GDM1 (cell line): ENCODE data around the gene RPS8.
A peak's percentile ranks its signal among the peaks of the same experiment; 100 is the strongest.
"Not testable (repeated sequence)": the region's sequence is repeated elsewhere in the genome, so short reads cannot be mapped to it uniquely, and the experiment has no call there.

Experiments
- DNase-seq: peaks from one replicate; lab custom pipeline; 2025; lab: John Stamatoyannopoulos, UW

The RPS8 gene

GRCh38 chr1:44775078-44775929 is at the start of gene RPS8:
Gene RPS8, plus strand, starts transcription at chr1:44775540. Its CDS starts 57 bp downstream, at chr1:44775597.
- DNase-seq, result peak; percentile 90

- DNase-seq, result peak; percentile 86
Measured at GRCh38 chr1:44730741-44731512, 44.4 kb upstream of the RPS8 start, which contains the start of gene RNU5D-1. Gene RNU5D-1, minus strand, starts transcription at chr1:44731170.

DNA sequence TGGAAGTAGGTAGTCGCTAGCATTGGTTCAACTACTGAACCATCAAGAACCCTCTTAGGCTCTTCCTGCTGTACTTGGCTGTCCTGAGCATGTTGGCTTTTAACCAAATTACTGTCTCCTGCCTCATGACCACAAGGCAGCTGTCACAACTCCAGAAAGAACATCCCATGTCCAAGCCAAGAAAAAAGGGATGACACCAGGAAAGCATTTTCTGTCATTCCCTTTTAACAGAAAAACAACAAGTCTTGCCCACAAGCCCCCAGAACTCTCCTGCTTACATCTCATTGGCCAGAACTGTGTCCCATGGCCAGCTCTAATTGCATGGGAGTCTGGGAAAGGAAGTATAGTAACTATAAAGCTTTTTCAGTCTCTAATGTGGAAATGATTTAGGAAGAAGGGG is 42.0 kb upstream of the RPS8 start:
- no peak for DNase-seq

GRCh38 chr1:44733784-44734183 is 41.6 kb upstream of the RPS8 start:
- DNase-seq, result no peak

DNA sequence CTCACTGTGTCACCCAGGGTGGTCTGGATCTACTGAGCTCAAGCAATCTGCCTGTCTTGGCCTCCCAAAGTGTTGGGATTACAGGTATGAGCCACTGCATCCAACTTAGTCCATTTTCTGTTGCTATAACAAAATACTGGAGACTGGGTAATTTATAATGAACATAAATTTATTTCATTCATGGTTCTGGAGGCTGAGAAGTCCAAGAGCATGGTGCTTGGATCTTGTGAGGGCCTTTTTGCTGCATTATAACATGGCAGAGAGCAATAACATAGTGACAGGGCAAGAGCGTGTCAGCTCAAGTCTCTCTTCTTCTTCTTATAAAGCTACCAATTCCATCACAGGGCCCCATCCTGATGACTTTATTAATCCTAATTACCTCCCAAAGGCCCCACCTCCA is 39.3 kb upstream of the RPS8 start:
- DNase-seq, result no peak

DNA sequence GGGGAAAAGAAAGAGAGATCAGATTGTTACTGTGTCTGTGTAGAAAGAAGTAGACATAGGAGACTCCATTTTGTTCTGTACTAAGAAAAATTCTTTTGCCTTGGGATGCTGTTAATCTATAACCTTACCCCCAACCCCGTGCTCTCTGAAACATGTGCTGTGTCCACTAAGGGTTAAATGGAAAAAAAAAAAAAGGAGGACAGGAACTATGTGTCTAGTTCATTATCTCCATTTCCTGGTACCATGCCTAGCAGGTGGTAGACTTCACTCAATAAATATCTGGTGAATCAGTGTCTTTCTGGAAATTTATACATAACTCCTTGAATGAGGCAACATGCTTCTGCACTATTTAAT is 36.4 kb upstream of the RPS8 start:
- DNase-seq, result not testable (repeated sequence)

GRCh38 chr1:44739307-44740178 is 35.8 kb upstream of the RPS8 start, which contains the start of gene KIF2C:
Gene KIF2C, plus strand, starts transcription at chr1:44739837. Its CDS starts 96 bp downstream, at chr1:44739933.
- peak; percentile 96 for DNase-seq

GRCh38 chr1:44740179-44740617 is 35.1 kb upstream of the RPS8 start:
- DNase-seq, result no peak

DNA sequence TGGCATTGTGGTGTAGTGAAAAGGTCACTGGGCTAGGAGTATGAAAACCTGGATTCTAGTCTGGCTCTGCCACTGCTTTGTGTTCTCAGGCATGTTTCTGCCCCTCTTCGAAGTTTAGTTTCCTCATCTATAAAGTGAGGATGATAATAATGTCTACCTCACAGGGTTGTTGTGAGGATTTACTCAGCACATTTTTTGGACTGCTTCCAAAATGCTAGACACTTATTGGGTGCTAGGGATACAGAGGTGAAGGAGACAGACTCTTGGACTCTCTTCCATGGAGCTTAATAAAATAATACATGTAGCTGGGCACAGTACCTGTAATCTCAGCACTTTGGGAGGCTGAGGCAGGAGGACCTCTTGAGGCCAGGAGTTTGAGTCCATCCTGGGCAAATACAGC is 32.1 kb upstream of the RPS8 start:
- DNase-seq, result no peak

DNA sequence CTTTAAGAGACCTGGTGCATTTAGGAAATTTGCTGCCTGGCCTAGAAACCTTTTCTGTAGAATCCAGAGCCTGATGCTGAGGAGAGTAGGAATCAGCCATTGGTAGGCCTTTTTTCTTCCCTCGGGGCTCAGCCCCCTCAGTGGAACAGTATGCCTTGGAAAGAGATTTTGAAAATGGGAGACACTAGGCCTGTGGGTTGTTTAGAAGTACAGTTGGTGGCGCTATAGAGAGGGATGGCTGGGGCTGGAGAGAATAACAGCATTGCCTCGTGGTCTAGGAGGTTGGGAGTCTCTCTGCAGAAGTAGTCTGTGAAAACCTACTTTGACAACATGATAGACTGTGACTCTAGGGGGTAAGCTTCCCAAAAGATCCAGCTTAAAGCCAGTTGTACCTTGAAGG is 27.5 kb upstream of the RPS8 start:
- DNase-seq, result no peak

- DNase-seq, result no peak
Measured at GRCh38 chr1:44757420-44757819, 17.9 kb upstream of the RPS8 start.

DNA sequence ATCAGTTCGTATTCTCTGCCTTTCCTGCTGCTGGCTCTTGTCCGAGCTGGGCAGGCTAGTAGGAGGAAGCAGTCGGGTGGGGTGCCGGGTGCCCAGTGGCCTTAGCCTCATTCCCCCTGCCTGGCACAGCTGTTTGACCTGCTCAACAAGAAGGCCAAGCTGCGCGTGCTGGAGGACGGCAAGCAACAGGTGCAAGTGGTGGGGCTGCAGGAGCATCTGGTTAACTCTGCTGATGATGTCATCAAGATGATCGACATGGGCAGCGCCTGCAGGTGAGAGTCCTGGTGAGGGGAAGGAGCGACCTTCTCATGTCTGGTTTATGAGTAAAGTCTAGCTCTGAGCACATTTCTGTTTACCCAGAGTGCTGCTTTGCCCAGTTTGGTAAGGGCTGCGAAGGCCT is 16.3 kb upstream of the RPS8 start:
- DNase-seq, result no peak

GRCh38 chr1:44760876-44761275 is 14.5 kb upstream of the RPS8 start:
- DNase-seq, result no peak

- not testable (repeated sequence) for DNase-seq
Measured at GRCh38 chr1:44766421-44766820, 8.9 kb upstream of the RPS8 start.

GRCh38 chr1:44775930-44776729 is 790 bp downstream of the RPS8 start:
- no peak for DNase-seq

GRCh38 chr1:44776730-44777068 is 1.4 kb downstream of the RPS8 start:
- DNase-seq, result no peak

DNA sequence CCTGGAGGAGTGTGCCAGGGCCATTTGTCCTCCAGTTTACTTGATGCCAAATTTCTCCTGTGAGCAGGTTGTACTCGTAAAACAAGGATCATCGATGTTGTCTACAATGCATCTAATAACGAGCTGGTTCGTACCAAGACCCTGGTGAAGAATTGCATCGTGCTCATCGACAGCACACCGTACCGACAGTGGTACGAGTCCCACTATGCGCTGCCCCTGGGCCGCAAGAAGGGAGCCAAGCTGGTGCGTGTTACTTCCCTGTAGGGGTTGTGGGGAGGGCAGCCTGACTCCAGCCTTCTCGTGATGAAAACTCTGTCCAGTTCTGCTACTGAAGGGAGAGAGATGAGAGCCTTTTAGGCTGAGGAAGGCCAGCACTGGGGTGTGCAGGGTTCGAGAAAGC is 2.2 kb downstream of the RPS8 start:
- no peak for DNase-seq

DNA sequence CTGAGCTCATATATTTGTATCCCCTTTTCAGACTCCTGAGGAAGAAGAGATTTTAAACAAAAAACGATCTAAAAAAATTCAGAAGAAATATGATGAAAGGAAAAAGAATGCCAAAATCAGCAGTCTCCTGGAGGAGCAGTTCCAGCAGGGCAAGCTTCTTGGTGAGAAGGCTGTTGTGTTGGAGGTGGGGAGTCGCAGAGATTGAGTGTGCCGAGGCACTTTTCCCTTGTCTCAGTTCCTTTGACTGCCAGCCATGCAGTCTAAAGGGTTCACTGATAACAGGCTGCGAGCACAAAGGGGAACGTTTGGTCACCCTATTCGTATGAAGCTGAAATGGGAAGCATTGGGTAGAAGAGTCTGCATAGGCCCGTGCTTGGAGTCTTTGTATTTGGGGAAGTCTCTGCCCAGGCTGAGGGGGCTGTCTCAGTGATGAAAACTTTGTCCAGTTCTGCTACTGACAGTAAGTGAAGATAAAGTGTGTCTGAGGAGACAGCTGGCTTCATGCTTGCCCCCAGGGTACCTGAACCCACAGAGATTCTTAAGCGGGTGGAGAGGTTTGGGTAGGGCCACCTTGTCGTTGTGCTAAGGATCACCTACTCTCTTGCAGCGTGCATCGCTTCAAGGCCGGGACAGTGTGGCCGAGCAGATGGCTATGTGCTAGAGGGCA is 2.8 kb downstream of the RPS8 start:
- DNase-seq, result no peak

DNA sequence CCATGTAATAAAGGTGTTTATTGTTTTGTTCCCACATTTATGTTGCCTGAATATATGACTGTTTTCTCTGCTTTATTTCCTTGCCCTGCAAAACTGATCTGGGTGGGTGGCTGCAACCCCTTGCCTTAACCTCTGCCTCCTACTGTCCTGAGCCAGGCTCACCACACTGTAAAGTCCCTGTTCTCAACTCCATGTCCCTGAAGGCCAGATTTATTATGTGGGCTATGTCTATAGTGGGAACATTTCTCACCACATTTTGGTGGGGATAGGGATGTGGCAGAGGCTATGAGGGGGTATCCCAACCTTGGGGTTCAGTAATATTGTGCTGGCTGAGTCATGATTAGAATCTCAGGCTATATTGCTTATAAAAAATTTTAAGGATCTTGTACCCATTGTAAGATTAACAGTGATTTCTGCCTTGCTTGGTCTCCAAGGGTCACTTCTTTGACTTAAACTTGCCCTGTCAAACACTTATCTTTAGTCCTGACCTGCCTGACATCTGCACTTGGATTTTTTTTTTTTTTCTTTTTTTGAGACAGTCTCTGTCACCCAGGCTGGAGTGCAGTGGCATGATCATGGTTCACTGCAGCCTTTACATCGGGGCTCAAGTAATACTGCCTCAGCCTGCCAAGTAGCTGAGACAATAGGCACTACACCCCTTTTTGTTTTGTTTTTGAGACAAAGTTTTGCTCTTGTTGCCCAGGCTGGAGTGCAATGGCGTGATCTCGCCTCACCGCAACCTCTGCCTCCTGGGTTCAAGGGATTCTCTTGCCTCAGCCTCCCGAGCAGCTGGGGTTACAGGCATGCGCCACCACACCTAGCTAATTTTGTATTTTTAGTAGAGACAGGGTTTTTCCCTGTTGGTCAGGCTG is 3.6 kb downstream of the RPS8 start:
- DNase-seq, result no peak

GRCh38 chr1:44780583-44781121 is 5.3 kb downstream of the RPS8 start:
- DNase-seq, result no peak
